HG03469 (cell line): ENCODE data around the gene PRIMA1.

Experiments used
- ATAC-seq: cut with Tn5 transposase; IDR thresholded peaks from one replicate; pipeline ENCODE4 v1.9.1; 2021; ENCODE audit warnings: mild to moderate bottlenecking, moderate library complexity, moderate number of reproducible peaks; ENCODE audit not compliant: unreplicated experiment

Gene PRIMA1

GRCh38 chr14:93797071-93797470, 8.8 kb upstream of the PRIMA1 start:
- ATAC-seq, result no peak

DNA sequence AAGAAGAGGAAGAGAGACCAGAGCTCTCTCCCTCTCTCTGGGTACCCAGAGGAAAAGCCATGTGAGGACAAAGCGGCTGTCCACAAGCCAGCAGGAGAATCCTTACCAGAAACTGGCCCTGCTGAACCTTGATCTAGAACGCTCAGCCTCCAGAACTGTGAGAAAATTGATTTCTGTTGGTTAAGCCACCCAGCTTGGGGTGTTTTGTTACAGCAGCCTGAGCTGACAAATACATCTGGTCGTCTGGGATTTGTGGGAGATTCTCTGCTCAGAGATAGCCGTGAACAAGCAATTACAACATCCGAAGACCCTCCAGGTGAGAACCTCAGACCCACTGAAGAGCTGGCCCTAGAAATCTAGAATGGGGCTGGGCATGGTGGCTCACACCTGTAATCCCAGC, 6.5 kb upstream of the PRIMA1 start:
- no peak for ATAC-seq

DNA sequence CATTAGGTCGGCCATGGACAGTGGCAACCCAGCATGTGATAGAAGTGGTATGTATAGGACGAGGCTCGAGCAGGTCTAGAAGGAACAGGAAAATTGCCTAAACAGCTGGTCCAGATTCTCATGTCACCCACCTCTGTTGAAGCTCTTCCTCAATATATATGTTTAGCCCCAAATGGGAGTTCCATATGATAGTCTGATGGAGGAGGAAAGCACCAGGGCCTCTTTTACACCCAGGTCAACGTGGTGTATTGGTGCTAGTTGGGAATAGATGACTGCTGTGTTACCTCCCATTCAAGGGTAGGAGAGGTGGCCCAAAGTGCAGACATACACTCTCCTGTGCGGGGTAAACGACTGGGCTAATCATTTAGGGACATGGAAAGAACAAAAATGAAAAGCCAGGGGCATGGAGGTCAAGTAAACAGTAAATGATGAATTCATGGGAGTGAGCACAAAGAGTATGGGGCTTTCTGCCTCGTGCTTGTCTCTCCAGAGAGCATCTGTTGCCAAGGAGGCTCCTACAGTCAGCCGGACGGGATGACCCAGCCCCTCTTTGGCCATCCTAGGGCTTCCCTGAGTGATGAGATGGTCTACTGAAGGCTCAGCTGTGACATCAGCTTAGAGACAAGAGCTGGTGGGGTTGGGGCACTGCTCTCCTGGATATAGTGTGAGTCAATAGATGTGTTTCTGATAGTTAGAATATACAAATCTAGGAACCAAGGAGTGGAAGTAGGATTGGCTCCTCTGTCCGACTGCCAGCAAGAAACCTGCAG, 5.5 kb upstream of the PRIMA1 start:
- ATAC-seq, result no peak

- no peak for ATAC-seq
These were observed 4.1 kb upstream of the PRIMA1 start for GRCh38 chr14:93792391-93792790.

DNA sequence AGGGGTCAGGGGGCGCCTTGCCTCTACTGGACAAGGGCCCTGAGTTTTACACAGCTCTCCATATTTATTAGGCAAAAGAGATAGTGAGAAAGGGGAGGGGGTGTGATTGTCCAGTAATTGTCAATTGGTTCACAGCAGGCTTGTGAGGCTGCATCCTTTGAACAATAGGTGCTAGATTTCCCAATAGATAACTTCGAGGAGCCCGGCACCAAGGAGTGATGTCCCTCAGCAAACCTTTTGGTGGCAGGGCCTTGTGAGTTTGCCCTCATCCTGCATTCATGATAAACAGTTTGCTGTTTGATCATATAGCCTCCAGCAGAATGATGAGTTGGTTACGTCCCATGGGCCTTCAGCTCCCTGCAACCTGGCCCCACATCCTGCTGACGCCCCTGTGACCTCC, 2.7 kb upstream of the PRIMA1 start:
- no peak for ATAC-seq

DNA sequence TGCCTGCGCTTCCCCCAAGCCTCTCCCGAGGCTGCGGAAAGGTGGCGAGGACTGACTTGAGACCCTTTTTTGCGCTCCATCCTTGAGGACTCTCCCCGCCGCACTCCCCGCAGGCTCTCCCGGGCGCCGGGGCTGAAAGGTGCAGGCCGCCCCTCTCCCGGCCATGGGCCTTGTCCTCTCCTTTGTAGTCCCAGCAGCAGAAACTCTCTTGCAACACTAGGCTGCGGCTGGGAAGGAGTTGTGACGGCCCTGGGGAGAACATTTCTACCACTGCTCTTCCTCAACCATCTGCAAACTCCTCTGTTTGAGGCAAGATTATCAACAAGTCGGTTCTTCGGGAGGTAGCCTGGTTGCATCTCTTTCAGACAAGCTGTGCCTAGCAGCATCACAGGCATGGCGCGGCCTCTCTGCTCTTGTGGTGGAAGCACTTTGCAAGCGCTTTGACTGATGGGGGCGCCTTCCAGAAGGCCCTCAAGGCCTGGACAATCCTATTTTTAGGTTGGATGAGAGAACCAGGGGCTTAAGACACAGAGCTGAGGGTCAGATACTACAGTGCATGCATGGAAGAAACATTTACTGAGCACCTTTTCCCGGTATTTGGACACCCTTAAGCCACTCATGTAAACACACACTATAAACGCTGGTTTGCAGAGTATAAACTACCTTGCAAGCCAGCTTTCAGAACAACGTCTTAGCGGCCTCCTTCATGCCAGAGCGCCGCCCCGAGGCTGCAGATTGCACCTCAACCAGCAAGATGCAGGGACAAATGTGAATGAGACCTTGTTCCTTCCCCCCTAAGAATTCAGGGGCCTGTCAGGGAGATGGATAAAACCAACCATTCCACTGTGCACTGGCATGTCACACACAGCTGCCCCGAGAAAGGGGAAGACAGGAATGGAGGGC, 1.2 kb upstream of the PRIMA1 start:
- no peak for ATAC-seq

DNA sequence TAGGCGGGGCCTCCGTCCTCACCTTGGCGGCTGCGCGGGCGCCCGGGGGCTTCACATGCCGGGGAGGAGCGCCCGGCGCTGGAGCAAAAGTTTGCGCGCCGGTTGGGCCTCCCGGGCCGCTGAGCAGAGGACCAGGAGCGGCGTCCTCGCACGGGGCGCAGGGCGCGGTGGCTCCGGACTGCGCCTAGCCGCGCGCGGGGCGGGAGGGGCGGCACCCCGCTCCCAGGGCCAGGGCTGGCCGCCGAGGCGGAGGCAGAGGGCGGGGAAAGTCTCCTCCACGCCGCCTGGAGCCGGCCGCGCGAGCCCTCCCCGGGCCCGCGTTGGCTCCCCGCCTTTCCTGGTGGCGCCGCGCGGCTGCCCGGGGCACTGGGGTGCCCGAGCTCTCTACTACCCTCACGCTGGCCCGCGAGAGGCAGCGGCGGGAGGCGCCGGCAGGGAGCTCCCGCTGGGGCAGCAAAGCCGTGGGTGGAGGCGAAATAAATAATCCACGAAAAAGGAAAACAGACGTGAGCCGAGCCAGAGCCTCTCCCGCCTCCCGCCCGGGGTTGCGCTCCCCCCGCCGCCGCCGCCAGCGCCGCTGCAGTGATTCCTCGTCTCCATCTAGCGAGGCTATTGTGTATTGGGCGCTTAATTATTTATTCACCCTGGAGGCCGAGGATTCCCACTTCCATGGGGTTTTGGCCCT, 400 bp upstream of the PRIMA1 start:
- ATAC-seq, result no peak

DNA sequence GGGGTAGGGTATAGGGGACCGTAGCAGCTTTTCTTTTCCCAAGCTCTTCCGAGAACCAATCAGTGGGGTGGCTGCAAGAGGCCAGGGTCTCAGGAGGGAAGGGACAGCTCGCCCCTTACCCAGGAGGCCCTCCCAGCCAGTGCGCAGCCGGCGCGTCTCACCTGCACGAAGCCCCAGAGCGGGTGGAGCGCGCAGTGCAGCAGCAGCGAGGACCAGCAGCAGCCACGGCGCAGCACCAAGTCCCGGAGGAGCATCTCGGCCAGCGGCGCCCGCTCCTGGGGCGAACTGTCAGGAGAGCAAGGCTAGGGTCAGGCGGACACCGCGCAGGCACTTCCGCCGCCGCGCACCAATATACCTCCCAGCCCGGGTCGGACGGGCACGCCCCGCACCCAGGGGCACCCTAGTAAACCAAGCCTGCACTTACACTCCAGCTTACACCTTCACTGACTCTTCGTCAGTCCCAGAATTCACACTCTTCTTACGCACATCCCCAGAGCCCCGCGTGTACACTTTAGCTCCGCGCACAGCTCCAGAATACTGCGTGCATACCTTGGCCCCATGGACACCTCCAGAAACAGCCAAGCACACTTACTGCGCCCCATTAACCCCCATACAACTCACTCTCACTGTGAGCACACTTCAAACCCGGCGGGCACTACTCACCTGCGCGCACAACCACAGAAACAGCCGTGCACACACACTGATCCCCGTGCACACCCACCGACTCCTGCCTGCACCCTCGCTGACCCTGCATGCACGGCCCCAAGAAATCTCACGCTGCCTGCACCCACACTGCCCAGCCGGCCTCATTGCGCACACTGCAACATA, 606 bp downstream of the PRIMA1 start:
- no peak for ATAC-seq

- no peak for ATAC-seq
These were observed 2.9 kb downstream of the PRIMA1 start for GRCh38 chr14:93785423-93785822.

DNA sequence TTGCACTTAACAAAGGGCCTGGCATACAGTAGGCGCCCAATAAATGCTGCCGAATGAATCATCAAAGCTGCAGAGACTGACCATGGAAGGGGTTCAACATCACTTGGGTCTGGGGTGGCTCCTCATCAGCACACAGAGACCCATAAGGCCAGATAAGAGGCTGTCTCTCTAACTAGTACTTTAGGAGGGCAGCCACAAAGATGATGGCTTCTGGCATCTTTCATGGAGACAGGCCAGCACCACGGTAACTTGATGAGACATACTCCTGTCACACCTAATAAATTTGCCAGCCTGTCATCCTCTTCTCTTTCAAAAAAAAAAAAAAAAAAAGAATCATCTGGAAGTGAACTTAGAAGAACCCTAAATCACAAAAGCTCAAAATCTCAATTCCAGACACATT, 3.4 kb downstream of the PRIMA1 start:
- ATAC-seq, result no peak

DNA sequence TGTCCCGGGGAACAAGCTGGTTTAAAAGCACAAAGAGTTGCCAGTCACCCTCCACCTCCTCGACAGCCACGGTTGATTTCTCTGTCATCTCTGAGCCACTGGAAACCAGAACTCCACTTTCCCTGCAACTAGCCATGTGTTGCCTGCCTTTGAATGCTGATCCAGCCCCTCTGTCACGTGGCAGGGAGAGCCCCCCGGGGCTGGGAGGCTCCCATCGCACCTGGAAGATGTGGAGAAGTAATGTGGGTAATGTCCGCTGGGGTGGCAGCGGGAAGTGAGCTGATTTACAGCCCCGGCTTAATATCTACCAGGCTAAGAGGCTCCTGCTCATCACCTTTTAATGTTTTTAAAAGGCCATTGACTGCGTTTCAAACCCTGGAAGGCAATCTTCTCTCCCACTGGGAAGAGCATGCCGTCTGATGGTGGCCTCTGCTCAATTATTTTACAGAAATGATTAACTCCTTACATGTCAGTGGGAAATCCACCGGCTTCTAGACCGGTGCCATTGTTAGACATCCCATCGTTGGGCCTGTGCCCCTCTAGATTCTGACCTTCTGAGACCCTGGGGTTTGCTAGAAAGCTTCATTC, 7.4 kb downstream of the PRIMA1 start:
- ATAC-seq, result no peak

GRCh38 chr14:93778856-93779629, 9.2 kb downstream of the PRIMA1 start:
- ATAC-seq, result no peak

GRCh38 chr14:93778453-93778852, 9.8 kb downstream of the PRIMA1 start:
- ATAC-seq, result no peak

DNA sequence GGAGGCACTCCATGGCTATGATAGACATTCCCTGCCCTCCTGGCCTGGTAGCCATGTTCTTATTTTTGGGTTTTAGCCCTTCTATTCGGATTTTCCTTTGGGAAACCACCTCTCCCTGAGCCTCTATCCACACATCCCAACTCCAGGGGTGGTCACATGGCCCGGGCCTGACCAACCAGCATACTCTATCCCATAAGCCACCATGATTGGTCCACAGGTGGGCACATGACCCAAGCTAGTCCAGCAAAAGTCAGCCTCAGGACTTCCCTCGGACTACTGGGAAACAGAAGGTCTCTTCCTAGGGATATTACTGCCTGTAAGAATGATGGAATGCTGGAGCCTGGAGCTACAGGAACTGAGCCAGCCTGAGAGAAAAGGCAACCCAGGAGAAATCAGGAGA, 12.5 kb downstream of the PRIMA1 start:
- ATAC-seq, result no peak

GRCh38 chr14:93775158-93775557, 13.1 kb downstream of the PRIMA1 start:
- no peak for ATAC-seq

- no peak for ATAC-seq
These were observed 16.0 kb downstream of the PRIMA1 start for GRCh38 chr14:93772263-93772662.

DNA sequence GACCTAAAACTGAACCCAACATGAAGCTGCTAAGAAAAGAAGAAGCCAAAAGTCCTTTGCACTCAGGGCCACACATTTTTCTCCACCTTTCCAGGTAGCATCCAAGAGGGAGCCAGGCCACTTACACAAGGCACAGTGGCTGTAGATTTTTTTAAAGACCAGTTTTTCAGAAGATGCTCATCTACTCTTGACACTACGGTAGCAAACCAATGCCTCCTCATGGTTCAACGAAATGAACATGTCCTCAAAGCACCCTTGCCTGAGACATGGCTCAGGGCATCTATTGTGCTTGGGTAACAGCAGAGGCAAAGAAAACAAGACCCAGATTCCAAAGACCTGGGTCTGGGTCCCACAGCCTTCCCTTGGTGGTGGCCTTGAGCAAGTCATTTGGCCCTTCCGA, 22.3 kb downstream of the PRIMA1 start:
- ATAC-seq, result no peak

DNA sequence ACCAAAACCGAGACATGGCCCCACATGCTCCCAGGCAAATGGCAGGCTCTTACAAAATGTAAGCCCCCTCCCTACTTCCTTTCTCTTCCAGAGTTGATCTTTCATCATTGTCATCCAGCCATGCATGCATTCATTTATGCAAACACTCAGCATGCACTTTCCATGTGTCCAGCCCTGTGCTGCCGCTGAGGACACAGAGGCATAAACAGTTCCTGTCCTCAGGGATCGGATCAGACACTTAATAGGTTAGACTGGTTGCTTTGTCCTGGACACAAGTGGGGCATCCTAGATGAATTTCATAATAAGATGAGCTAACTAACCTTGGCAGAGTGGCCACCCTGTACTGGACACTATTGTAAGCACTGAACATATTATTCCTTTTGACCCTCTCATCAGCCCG, 23.1 kb downstream of the PRIMA1 start:
- no peak for ATAC-seq

DNA sequence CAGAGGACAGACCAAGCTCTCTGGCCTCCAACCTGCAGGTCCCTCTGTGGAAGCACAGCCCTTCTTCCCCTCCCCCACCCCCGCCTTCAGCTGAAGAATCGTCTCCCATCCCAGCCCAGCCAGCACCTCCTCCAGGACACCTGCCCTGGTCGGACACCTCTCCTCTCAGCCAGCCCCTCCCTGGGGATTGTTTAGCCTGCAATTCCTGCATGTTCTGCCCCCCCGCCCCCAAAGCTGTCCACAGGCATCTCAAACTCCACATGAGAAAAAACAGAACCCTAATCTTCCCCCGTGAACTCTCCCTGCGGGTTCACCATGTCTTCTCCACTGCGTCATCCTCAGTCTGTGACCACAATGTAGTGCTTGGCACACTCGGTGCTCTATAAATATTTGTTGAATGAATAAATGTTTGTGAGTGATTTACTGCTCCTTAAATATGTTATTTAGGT, 24.1 kb downstream of the PRIMA1 start:
- ATAC-seq, result no peak
